COR-L47 (cell line): ENCODE measurements around the gene DALRD3.

Experiments
- DNase-seq: peaks from one replicate; lab custom pipeline; 2025; lab: John Stamatoyannopoulos, UW

DALRD3 gene

DNA sequence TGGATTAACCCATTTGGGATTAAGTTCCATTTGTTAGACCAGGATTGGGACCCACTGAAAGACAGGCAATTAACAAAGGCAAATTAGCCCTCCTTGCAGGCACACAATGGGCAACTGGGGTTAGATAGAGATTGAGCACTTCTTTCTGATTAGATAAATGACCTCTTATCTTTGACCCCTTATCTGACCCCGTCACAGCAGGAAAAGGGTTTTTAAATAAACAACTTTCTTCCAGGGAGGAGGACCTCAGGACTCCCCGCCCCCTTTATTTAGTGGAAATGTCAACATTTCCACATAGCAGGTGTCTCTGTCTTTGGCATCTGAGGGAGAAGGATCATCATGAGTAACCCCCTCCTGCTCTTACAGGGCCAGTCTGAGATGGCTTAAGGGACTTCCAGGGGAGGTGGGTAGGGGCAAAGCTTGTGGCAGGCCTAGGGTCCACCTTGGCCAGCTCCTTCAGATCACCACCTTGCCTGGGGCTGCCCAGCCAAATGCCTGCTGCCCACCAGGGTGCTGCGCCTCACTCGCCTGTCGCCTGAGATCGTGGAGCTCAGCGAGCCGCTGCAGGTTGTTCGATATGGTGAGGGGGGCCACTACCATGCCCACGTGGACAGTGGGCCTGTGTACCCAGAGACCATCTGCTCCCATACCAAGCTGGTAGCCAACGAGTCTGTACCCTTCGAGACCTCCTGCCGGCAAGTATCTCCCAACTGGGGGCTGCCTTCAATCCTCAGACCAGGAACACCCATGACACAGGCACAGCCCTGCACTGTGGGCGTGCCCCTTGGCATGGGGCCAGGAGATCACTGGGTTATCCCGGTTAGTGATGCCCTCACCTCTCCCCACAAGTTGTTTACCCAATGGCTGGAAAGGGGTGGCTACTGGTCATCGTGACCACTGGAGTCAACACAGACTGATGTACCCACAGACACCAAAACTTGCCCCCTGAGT, 13.8 kb downstream of the DALRD3 start:
- no peak for DNase-seq

- no peak for DNase-seq
Measured at GRCh38 chr3:49001155-49001554, 17.2 kb downstream of the DALRD3 start.

DNA sequence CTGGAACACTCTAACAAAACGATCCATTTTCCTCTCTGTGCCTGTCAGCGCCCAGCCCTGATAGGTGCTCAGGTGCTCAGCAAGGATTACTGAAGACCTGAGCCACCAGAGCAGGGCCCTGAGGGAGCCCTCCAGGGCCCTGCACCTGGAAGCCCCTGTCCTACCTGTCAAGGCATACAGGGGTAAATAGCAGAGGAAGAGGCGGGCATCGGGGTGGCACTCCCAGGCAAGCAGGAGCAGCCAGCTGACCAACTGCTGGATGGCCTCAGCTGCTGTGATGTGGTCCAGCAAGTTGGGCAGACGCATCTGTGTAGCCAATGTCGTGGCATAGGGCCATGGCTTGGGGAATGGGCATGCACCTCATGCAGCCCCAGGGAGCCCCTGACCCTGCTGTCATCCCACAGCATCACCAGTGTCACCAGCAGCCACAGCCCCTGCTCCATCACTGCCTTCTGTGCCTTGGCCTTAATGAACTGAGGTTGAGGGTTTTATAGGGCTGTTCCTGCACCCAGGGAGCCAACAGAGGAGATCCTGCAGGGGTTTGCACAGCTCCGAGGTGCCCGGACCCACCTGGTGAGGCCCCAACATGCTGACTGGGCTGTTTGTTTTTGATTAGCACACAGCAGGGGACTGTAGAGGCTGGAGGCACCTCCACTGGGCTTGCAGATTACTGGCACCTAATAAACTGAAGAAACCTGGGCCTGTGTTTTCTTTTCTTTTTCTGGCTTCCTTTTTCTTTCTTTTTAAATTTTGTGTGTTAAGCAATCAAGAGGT, 19.1 kb downstream of the DALRD3 start:
- DNase-seq = peak; percentile 46

DNA sequence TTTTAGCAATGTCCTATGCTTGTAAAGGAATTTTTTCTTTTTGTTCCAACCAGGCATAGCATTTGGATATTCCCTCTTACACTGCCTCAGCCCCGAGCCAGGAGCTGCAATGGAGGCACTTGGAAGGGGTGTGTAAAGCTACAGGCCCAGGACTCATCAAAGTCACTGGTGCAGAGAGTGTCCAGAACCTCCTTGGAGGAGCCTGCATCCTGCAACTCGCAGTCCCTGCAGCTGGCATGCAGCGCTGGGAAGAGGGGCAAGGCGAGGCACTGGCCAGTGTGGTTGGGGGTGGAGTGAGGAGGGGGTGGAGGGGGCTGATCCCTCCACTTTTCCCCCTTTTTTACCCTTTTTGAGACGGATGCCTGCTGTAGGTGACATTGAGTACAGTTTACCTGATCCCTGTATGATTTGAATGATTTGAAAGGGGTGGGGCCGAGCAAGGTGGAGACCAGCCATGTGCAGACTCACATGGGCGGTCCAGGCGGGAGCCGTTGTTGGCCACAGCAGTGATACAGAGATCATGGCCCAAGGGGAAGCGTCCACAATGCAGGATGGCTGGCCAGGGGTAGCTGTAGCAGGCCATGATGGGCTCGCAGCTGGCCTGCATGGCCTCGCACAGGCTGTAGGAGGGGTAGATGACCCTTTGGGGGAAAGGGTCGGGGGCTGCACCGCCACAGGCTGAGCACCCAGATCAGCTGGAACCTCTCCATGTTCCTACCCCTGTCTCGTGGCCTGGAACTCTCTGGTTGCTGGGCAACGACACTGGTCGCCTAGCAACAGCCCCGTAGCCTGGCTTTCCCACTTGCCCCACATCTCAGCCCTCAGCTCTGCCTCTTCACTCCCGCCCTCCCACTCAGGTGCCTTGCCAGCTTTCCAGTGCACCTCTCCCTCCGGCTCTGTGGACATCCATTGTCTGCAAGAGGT, 20.4 kb downstream of the DALRD3 start:
- DNase-seq = peak; percentile 54

DNA sequence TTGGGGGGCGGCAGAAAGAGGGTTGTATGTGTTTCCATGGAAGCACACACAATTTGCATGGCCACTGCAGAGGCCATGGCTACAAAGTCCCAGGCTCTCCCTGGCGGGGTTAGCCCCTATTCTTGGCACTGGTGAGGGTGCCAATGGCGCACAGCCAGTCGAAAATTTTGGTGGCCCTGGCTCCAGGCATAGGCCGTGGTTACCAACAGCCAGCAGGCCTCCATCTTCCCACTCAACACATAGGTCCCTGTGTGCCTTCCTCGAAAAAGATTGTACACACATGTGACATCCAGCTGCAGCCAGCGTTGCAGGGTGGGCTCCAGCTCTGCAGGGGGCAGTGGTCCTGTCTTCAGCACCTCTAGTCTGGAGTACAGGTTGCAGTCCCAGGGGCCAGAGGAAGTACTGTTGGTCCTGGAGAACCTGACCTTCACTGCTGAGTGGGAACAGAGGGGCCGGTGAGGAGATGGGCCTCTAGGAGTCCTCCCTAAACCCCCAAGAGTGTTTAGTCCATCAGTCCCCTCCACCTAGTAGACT, 21.2 kb downstream of the DALRD3 start:
- no peak for DNase-seq

- no peak for DNase-seq
Measured at GRCh38 chr3:48996640-48997039, 21.7 kb downstream of the DALRD3 start.

DNA sequence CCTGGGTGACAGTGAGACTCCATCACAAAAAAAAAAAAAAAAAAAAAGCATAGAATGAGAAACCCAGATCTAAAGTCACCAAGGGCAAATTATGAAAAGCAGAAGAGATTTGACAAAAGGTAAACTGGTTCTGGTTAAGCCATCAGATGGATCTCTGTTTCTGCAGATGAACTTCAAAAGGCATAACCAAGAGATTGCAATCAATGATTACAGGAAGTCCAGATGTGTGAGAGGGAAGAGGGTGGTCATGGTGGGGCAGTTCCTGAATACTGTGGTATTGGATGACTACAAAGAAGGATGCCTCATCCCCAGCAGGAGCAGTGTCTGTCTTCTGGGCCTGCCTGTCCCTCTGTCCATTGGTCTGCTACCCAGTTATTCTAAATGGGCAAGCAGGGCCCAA, 24.5 kb downstream of the DALRD3 start:
- no peak for DNase-seq

- no peak for DNase-seq
Measured at GRCh38 chr3:48991851-48992545, 26.4 kb downstream of the DALRD3 start.

- no peak for DNase-seq
Measured at GRCh38 chr3:48990636-48991469, 27.5 kb downstream of the DALRD3 start.

DNA sequence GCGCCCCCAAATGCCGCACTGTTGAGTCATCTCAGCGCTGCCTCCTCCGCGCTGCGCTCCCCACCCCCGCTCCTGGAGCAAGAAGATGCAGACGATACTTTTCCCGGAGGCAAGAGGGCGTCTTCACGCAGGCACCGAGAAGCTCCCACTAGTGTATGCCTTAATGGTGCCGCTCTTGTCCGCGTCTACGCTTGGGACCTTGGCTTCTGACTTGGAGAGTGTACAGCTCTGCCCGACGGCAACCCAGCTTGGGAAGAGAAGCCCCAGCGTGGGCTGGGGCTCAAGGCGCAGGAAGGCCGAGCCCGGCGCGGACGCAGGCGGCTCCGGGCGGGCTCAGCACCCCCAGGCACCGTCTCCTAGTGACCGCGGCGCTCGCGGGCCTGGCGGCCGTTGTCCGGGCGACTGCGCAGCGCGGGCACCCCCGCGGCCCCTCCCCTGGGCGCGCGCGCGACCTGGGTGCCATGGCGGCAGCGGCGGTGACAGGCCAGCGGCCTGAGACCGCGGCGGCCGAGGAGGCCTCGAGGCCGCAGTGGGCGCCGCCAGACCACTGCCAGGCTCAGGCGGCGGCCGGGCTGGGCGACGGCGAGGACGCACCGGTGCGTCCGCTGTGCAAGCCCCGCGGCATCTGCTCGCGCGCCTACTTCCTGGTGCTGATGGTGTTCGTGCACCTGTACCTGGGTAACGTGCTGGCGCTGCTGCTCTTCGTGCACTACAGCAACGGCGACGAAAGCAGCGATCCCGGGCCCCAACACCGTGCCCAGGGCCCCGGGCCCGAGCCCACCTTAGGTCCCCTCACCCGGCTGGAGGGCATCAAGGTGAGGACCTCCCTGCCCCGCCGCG, 28.4 kb downstream of the DALRD3 start, which contains the start of gene P4HTM:
P4HTM (plus strand) TSS at position 446 of the 840 bp plus-strand sequence; CDS start at position 462, 16 bp downstream.
- DNase-seq = peak; percentile 50

DNA sequence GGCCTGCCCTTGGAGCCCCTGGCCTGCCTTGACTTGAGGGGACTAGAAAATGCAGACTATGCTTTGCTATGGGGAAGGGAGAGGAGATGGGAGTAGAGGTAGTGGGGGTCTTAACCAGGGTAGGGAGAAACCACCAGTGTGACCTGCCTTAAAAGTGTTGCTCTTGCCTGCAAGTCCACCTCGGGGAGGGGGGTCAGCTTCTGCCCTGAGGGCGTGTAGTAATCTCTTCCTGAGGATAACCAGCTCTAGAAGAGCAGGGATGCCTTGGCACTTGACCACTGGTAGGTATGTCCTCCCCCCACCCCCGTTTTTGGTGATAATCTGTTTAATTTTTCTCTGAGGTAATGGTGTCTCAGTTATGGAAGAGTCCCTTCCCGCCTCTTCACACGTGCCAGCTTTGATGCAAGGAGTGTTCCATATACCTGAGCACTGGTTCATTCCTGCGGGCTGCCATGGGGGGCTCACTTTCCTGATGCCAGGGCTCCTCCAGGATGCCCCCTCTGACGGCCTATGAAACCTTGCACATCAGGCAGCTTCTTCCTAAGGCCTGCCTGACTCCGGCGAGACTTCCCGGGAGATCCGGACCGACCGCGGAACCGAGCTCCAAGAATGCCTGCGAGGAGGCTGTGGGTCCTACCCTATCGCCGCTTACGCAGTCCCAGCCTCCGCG, 29.1 kb downstream of the DALRD3 start:
- peak; percentile 49 for DNase-seq

DNA sequence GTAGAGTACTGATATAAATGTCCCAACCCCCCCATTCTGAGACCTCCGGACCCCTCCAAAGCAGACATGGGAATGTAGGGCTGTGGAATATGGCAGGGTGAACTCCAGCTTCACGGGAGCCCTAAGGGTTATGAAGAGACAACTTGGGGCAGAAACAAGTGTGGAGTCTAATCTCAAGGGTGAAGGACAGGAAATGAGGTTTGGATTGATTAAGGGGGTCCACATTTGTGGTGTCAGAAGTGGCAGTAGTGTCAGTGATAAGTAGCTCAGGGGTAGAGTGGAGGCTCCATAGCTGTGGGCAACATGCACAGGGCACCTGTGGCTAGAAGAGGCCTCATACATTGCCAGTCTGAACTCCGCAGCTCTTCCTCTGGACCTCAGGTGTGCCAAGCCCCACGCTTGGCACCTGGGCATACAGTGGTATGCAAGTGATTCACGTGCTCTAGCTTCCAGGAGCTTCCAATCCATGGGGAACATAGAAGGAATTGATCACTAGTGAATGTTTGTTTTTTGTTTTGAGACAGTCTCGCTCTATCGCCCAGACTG, 32.5 kb downstream of the DALRD3 start:
- DNase-seq = no peak

DNA sequence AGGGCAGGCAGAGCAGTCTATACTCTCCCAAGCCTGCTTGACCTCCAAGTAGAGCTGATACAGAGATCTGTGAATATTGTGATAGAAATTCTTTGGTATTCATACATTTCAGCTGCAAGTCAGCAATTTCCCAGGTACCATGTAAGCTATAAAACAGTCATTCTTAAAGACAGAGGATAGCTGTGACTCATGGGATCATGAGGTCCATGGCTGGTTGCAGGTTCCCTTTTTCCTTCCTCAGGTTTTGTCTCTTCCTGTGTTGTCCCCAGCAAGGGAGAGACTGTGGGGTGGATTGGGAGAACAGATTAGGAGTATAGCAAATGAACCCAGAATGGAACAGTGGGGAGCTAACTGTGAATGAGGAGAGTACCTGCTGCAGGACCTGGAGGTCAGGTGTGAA, 33.7 kb downstream of the DALRD3 start:
- no peak for DNase-seq

DNA sequence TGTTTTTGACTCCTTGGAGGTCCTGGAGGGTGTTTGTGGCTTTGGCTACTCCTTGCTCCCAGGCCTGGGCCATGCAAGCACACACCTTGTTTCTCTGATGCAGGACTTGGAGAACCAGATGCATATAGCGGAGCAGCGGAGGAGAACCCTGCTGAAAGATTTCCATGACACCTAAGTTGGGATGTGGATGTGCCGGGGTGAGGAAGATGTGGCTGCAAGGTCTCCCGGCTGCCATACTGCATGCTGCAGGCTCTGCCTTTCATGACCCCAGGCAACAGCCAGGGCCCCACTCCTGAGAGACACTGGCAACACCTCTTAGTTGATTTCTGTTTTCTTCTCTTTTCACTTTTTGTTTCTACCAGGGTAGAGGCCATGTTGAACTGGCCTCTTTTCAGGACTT, 35.3 kb downstream of the DALRD3 start:
- DNase-seq = no peak

DNA sequence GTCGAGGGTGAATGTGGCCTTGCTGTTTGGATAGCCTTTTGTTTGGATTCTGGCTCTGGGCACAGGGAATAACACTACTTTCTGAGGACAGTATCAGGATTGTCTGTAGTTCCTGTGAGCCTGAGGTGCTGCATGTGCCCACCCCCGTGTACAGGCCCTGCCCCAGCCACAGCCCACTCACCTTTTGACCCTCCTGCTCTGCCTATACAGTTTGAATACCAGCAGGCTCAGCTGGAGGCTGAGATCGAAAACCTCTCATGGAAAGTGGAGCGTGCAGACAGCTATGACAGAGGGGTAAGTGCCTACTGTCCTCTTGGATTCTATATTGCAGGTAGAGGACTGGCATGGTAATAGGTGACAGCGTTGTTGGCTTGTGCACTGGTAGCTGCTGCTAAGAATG, 35.7 kb downstream of the DALRD3 start:
- no peak for DNase-seq

DNA sequence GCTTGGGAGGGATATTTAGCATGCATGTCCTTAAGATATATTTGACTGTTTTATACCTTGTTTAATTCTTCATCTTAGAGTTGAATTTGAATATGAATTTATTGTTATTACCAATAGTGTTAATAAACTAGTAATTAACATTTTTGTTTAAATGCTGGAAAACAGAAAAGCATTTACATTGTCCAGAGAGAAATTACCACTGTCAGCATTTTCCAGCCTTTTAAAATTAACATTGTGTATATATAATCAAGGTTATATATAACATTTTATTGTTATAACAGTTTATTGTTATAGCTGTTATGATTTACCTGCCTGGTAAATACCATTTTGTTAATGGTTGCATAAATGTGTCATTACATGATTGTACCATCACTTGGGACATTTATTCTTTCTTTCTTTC, 36.4 kb downstream of the DALRD3 start:
- no peak for DNase-seq

GRCh38 chr3:48980295-48980694, 38.1 kb downstream of the DALRD3 start:
- DNase-seq = no peak

DNA sequence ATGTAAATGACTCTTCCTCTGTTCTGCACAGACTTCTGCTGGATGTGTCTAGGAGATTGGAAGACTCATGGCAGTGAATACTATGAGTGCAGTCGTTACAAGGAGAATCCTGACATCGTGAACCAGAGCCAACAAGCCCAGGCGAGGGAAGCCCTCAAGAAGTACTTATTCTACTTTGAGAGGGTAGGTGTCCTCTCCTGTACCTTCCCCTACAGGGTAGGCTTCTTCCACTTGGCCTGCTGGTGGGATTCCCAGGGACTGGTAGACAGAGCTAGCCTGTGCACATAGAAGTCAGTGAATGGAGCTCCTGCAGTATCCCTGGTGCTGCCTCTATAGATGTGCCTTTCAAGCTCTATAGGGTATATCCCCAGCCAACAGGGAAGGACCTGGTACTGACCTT, 38.9 kb downstream of the DALRD3 start:
- no peak for DNase-seq
